NK-92 (cell line): Measurements from ENCODE around the gene CD58.
"Not testable (repeated sequence)": the region's sequence is repeated elsewhere in the genome, so short reads cannot be mapped to it uniquely, and the experiment has no call there.

Source experiments
- DNase-seq: peaks from one replicate; lab custom pipeline; 2025; ENCODE audit not compliant: unreplicated experiment; lab: John Stamatoyannopoulos, UW

The CD58 gene

GRCh38 chr1:116571215-116571919 is 541 bp upstream of the CD58 start:
- no peak for DNase-seq

- DNase-seq = no peak
Measured at GRCh38 chr1:116569776-116570357, 959 bp downstream of the CD58 start.

GRCh38 chr1:116569381-116569670 is 1.5 kb downstream of the CD58 start:
- no peak for DNase-seq

GRCh38 chr1:116568662-116569380 is 2.0 kb downstream of the CD58 start:
- DNase-seq = no peak

- no peak for DNase-seq
Measured at GRCh38 chr1:116567790-116568661, 2.8 kb downstream of the CD58 start.

GRCh38 chr1:116565222-116565621 is 5.6 kb downstream of the CD58 start:
- DNase-seq = no peak

- DNase-seq = no peak
Measured at GRCh38 chr1:116564426-116564825, 6.4 kb downstream of the CD58 start.

GRCh38 chr1:116562465-116562864 is 8.4 kb downstream of the CD58 start:
- not testable (repeated sequence) for DNase-seq

GRCh38 chr1:116561563-116561962 is 9.3 kb downstream of the CD58 start:
- DNase-seq = no peak

GRCh38 chr1:116560704-116561490 is 9.9 kb downstream of the CD58 start:
- no peak for DNase-seq

- no peak for DNase-seq
Measured at GRCh38 chr1:116559304-116559761, 11.5 kb downstream of the CD58 start.

GRCh38 chr1:116558571-116558970 is 12.3 kb downstream of the CD58 start:
- DNase-seq = no peak

GRCh38 chr1:116558140-116558549 is 12.7 kb downstream of the CD58 start:
- no peak for DNase-seq

GRCh38 chr1:116557323-116557878 is 13.4 kb downstream of the CD58 start:
- no peak for DNase-seq

- no peak for DNase-seq
Measured at GRCh38 chr1:116556289-116557006, 14.4 kb downstream of the CD58 start.

- no peak for DNase-seq
Measured at GRCh38 chr1:116554924-116555323, 15.9 kb downstream of the CD58 start.

- no peak for DNase-seq
Measured at GRCh38 chr1:116553386-116554115, 17.3 kb downstream of the CD58 start.

GRCh38 chr1:116546354-116546977 is 24.4 kb downstream of the CD58 start:
- no peak for DNase-seq

- no peak for DNase-seq
Measured at GRCh38 chr1:116545359-116545705, 25.5 kb downstream of the CD58 start.
